HFFc6 (cell line): ENCODE measurements around the gene DNAH3. TPM values are rescaled to one million over a fixed set of nuclear protein-coding genes. Genes with fewer than 3 reads are reported as not detected.

Experiments used
- DNase-seq: peaks from one replicate; pipeline ENCODE4 v3.0.0-alpha.2; 2018
- H3K27ac Mint-ChIP-seq: 2 replicates; pipeline ENCODE4 v1.8.0; 2020; ENCODE audit warnings: mild to moderate bottlenecking, mixed read lengths
- H3K27me3 Mint-ChIP-seq: 2 replicates; pipeline ENCODE4 v1.8.0; 2021; ENCODE audit warnings: mild to moderate bottlenecking, moderate library complexity, mixed read lengths; ENCODE audit not compliant: insufficient read depth
- H3K36me3 Mint-ChIP-seq: 2 replicates; pipeline ENCODE4 v1.8.0; 2021; ENCODE audit warnings: low read depth, mixed read lengths
- H3K4me1 Mint-ChIP-seq: 2 replicates; pipeline ENCODE4 v1.8.0; 2020; ENCODE audit warnings: low read depth, mixed read lengths
- H3K4me3 Mint-ChIP-seq: 2 replicates; pipeline ENCODE4 v1.8.0; 2020; ENCODE audit warnings: mild to moderate bottlenecking, moderate library complexity, mixed read lengths
- H3K9me3 Mint-ChIP-seq: 2 replicates; pipeline ENCODE4 v1.8.0; 2020; ENCODE audit warnings: mild to moderate bottlenecking, mixed read lengths
- CTCF ChIP-seq: fragments of 200-600 bp; sonication (generic); IDR thresholded peaks from 2 replicates; pipeline ENCODE4 v1.5.0; 2021; ENCODE audit warnings: antibody characterized with exemption, mild to moderate bottlenecking
- total RNA-seq, 6 experiments: library from RNA; stranded (reverse); fragmentation: NEBNext Ultra II Directional; extraction: Animal tissue kit (Norgen Biotek cat#: 25700); gene quantifications; 2 replicates in 1 of 6; 3 replicates in 5 of 6; pipeline ENCODE4 v1.2.3, GENCODE V29; 2021

The DNAH3 gene
- total RNA-seq, 6 experiments from 2014 or later = not detected

- Mint-ChIP-seq H3K27ac (peak overlapping the region; percentile 38; the same call in 1 of the 2 replicates), H3K36me3 (peaks cover 19% of the 10 kb centered on the region), H3K4me1 (peaks cover 20% of the 10 kb centered on the region), H3K9me3 (no peaks in the 10 kb centered on the region), H3K27me3 (peaks cover 3% of the 10 kb centered on the region), H3K4me3 (no peak overlapping the region)
- no peak for DNase-seq
- no peak for TF ChIP-seq CTCF
Observed at GRCh38 chr16:20916942-20917341, 233.7 kb downstream of the DNAH3 start.

GRCh38 chr16:20916289-20916688 is 234.4 kb downstream of the DNAH3 start:
- DNase-seq = no peak
- H3K27ac Mint-ChIP-seq = no peak overlapping the region
- TF ChIP-seq CTCF = no peak
- H3K36me3 Mint-ChIP-seq = peaks cover 19% of the 10 kb centered on the region
- H3K4me3 Mint-ChIP-seq = no peak overlapping the region
- peaks cover 24% of the 10 kb centered on the region for H3K4me1 Mint-ChIP-seq
- H3K9me3 Mint-ChIP-seq = no peaks in the 10 kb centered on the region
- H3K27me3 Mint-ChIP-seq = peaks cover 3% of the 10 kb centered on the region

- peak; percentile 43 for DNase-seq
Observed at GRCh38 chr16:20911361-20911760, 239.3 kb downstream of the DNAH3 start.

GRCh38 chr16:20910781-20911321 is 239.8 kb downstream of the DNAH3 start:
- H3K27ac Mint-ChIP-seq = peak overlapping the region; percentile 96
- H3K27me3 Mint-ChIP-seq = peaks cover 2% of the 10 kb centered on the region; the same call in 1 of the 2 replicates

More at GRCh38 chr16:20911361-20911760, 239.3 kb downstream of the DNAH3 start:
- Mint-ChIP-seq H3K9me3 (no peaks in the 10 kb centered on the region), H3K4me3 (peak overlapping the region; percentile 68), H3K27ac (peak overlapping the region; percentile 96), H3K36me3 (peaks cover 10% of the 10 kb centered on the region), H3K27me3 (peaks cover 2% of the 10 kb centered on the region; the same call in 1 of the 2 replicates), H3K4me1 (peaks cover 62% of the 10 kb centered on the region)
- no peak for TF ChIP-seq CTCF

GRCh38 chr16:20906341-20907255 is 244.0 kb downstream of the DNAH3 start:
- no peaks in the 10 kb centered on the region; the same call in 1 of the 2 replicates for H3K27me3 Mint-ChIP-seq
- H3K27ac Mint-ChIP-seq = peak overlapping the region; percentile 83
- peaks cover 11% of the 10 kb centered on the region for H3K36me3 Mint-ChIP-seq
- TF ChIP-seq CTCF = no peak
- H3K4me3 Mint-ChIP-seq = peak overlapping the region; percentile 67
- no peaks in the 10 kb centered on the region for H3K9me3 Mint-ChIP-seq
- H3K4me1 Mint-ChIP-seq = peaks cover 100% of the 10 kb centered on the region
- DNase-seq = peak; percentile 78

More at GRCh38 chr16:20910781-20911321, 239.8 kb downstream of the DNAH3 start:
- H3K4me3 Mint-ChIP-seq = peak overlapping the region; percentile 68
- DNase-seq = peak; percentile 92
- peaks cover 5% of the 10 kb centered on the region; the same call in 1 of the 2 replicates for H3K36me3 Mint-ChIP-seq
- no peak for TF ChIP-seq CTCF
- no peaks in the 10 kb centered on the region for H3K9me3 Mint-ChIP-seq
- H3K4me1 Mint-ChIP-seq = peaks cover 67% of the 10 kb centered on the region
